Natural killer cell treated with Interleukin-12 subunit alpha and Interleukin-12 subunit beta and Interleukin-15 and Interleukin-18, amount 100 ng/mL, for 72 hours (primary cell): ENCODE measurements around the gene LIF. TPM values are rescaled to one million over a fixed set of nuclear protein-coding genes. Genes with fewer than 3 reads are reported as not detected.
A peak's percentile ranks its signal among the peaks of the same experiment; 100 is the strongest.
"Not testable (repeated sequence)": the region's sequence is repeated elsewhere in the genome, so short reads cannot be mapped to it uniquely, and the experiment has no call there.

Experiments used
- ATAC-seq, 2 donors: fragments of 150-1000 bp; cut with Tn5 transposase in 1 of 2; sonication (Bioruptor Pico), chemical (Tn5 transposase) in 1 of 2; 2 replicates each; pipeline ENCODE4 v1.10.0; 2021
- DNase-seq: peaks from one replicate; pipeline ENCODE4 v3.0.0; 2022; ENCODE audit warnings: low spot score
- H3K27ac Mint-ChIP-seq, 2 donors: 1 replicate in 1 of 2; 2 replicates in 1 of 2; pipeline ENCODE4 v1.8.0; 2022; ENCODE audit warnings: mixed read lengths in 2 of 2, mild to moderate bottlenecking in 1 of 2, moderate library complexity in 1 of 2
- H3K27me3 Mint-ChIP-seq, 2 donors: 1 replicate in 1 of 2; 2 replicates in 1 of 2; pipeline ENCODE4 v1.8.0; 2022; ENCODE audit warnings: mixed read lengths in 2 of 2
- H3K36me3 Mint-ChIP-seq: one replicate; pipeline ENCODE4 v1.8.0; 2022; ENCODE audit warnings: mixed read lengths
- H3K4me1 Mint-ChIP-seq, 2 donors: 1 replicate in 1 of 2; 2 replicates in 1 of 2; pipeline ENCODE4 v1.8.0; 2022; ENCODE audit warnings: low read depth in 2 of 2, mixed read lengths in 2 of 2, mild to moderate bottlenecking in 1 of 2
- H3K4me3 Mint-ChIP-seq: one replicate; pipeline ENCODE4 v1.8.0; 2022; ENCODE audit warnings: mixed read lengths
- H3K9me3 Mint-ChIP-seq: 2 replicates; pipeline ENCODE4 v1.8.0; 2022; ENCODE audit warnings: mixed read lengths
- total RNA-seq, 2 donors: library from RNA; stranded (reverse); gene quantifications; one replicate each; pipeline ENCODE4 v1.2.3, GENCODE V29; 2022

LIF gene
- total RNA-seq, 2 donors from 2014 or later, result 63.3 to 125 TPM

GRCh38 chr22:30204015-30204741, 42.4 kb downstream of the LIF start:
- no peaks in the 10 kb centered on the region for H3K36me3 Mint-ChIP-seq
- H3K4me1 Mint-ChIP-seq, result peaks cover 0 to 3% of the 10 kb centered on the region in 2 donors
- no peaks in the 10 kb centered on the region for H3K27me3 Mint-ChIP-seq
- H3K27ac Mint-ChIP-seq, result no peak overlapping the region
- H3K9me3 Mint-ChIP-seq, result no peaks in the 10 kb centered on the region
- H3K4me3 Mint-ChIP-seq, result no peak overlapping the region
- ATAC-seq (no peak), DNase-seq (no peak)

GRCh38 chr22:30202531-30203006, 44.0 kb downstream of the LIF start:
- no peak overlapping the region for H3K4me3 Mint-ChIP-seq
- no peaks in the 10 kb centered on the region for H3K36me3 Mint-ChIP-seq
- no peak for DNase-seq
- H3K9me3 Mint-ChIP-seq, result no peaks in the 10 kb centered on the region
- no peaks in the 10 kb centered on the region for H3K27me3 Mint-ChIP-seq
- H3K4me1 Mint-ChIP-seq, result peaks cover 7 to 9% of the 10 kb centered on the region in 2 donors
- H3K27ac Mint-ChIP-seq, result no peak overlapping the region
- ATAC-seq, result no peak

GRCh38 chr22:30201945-30202344, 44.6 kb downstream of the LIF start:
- Mint-ChIP-seq H3K27me3 (no peaks in the 10 kb centered on the region), H3K4me3 (no peak overlapping the region), H3K36me3 (no peaks in the 10 kb centered on the region), H3K9me3 (no peaks in the 10 kb centered on the region), H3K27ac (no peak overlapping the region), H3K4me1 (peaks cover 11 to 14% of the 10 kb centered on the region in 2 donors)
- DNase-seq (no peak), ATAC-seq (no peak)

- not testable (repeated sequence) for H3K9me3 Mint-ChIP-seq, H3K36me3 Mint-ChIP-seq, H3K4me3 Mint-ChIP-seq, ATAC-seq, H3K27me3 Mint-ChIP-seq, DNase-seq
- H3K4me1 Mint-ChIP-seq, result peaks cover 22% of the 10 kb centered on the region in 2 donors
- H3K27ac Mint-ChIP-seq, result peak overlapping the region in 1 of 2 donors; percentile 45
These were observed 45.7 kb downstream of the LIF start for GRCh38 chr22:30200905-30201304.

GRCh38 chr22:30198921-30199320, 47.6 kb downstream of the LIF start:
- Mint-ChIP-seq H3K27ac (peak overlapping the region; percentile 67 to 89), H3K9me3 (no peaks in the 10 kb centered on the region), H3K36me3 (no peaks in the 10 kb centered on the region), H3K4me1 (peaks cover 37 to 38% of the 10 kb centered on the region in 2 donors), H3K27me3 (no peaks in the 10 kb centered on the region), H3K4me3 (peak overlapping the region; percentile 47)
- ATAC-seq (no peak), DNase-seq (no peak)

- ATAC-seq (no peak), DNase-seq (no peak)
- Mint-ChIP-seq H3K9me3 (no peaks in the 10 kb centered on the region), H3K4me3 (peak overlapping the region; percentile 47), H3K4me1 (peaks cover 43 to 44% of the 10 kb centered on the region in 2 donors), H3K36me3 (no peaks in the 10 kb centered on the region), H3K27ac (peak overlapping the region; percentile 67 to 89), H3K27me3 (no peaks in the 10 kb centered on the region)
These were observed 48.3 kb downstream of the LIF start for GRCh38 chr22:30198152-30198825.

- Mint-ChIP-seq H3K27me3 (no peaks in the 10 kb centered on the region), H3K36me3 (no peaks in the 10 kb centered on the region), H3K4me3 (no peak overlapping the region), H3K9me3 (no peaks in the 10 kb centered on the region), H3K27ac (peak overlapping the region; percentile 86 to 97), H3K4me1 (peaks cover 52 to 53% of the 10 kb centered on the region in 2 donors)
- no peak for ATAC-seq
- DNase-seq, result no peak
These were observed 49.2 kb downstream of the LIF start for GRCh38 chr22:30197389-30197788.

GRCh38 chr22:30196880-30197336, 49.7 kb downstream of the LIF start:
- H3K36me3 Mint-ChIP-seq, result no peaks in the 10 kb centered on the region
- peaks cover 56 to 57% of the 10 kb centered on the region in 2 donors for H3K4me1 Mint-ChIP-seq
- H3K27me3 Mint-ChIP-seq, result no peaks in the 10 kb centered on the region
- DNase-seq (no peak), ATAC-seq (no peak)
- peak overlapping the region; percentile 65 for H3K4me3 Mint-ChIP-seq
- H3K9me3 Mint-ChIP-seq, result no peaks in the 10 kb centered on the region
- peak overlapping the region; percentile 86 to 97 for H3K27ac Mint-ChIP-seq

GRCh38 chr22:30196141-30196879, 50.2 kb downstream of the LIF start:
- no peaks in the 10 kb centered on the region for H3K27me3 Mint-ChIP-seq
- peaks cover 57 to 59% of the 10 kb centered on the region in 2 donors for H3K4me1 Mint-ChIP-seq
- H3K4me3 Mint-ChIP-seq, result peak overlapping the region; percentile 65
- peak overlapping the region; percentile 86 to 97 for H3K27ac Mint-ChIP-seq
- peak; percentile 93 to 96 for ATAC-seq
- peak; percentile 89 for DNase-seq
- H3K9me3 Mint-ChIP-seq, result no peaks in the 10 kb centered on the region
- no peaks in the 10 kb centered on the region for H3K36me3 Mint-ChIP-seq

GRCh38 chr22:30195245-30196140, 51.1 kb downstream of the LIF start:
- DNase-seq, result no peak
- peak overlapping the region; percentile 65 for H3K4me3 Mint-ChIP-seq

GRCh38 chr22:30193031-30193775, 53.4 kb downstream of the LIF start:
- ATAC-seq (no peak), DNase-seq (no peak)
- Mint-ChIP-seq H3K4me3 (peak overlapping the region; percentile 49), H3K36me3 (no peaks in the 10 kb centered on the region), H3K9me3 (no peaks in the 10 kb centered on the region), H3K27ac (peak overlapping the region; percentile 86 to 97), H3K4me1 (peaks cover 58 to 66% of the 10 kb centered on the region in 2 donors), H3K27me3 (peaks cover 0 to 3% of the 10 kb centered on the region in 2 donors)

More at GRCh38 chr22:30195245-30196140, 51.1 kb downstream of the LIF start:
- Mint-ChIP-seq H3K27ac (peak overlapping the region; percentile 86 to 97), H3K27me3 (peaks cover 0 to 3% of the 10 kb centered on the region in 2 donors), H3K36me3 (no peaks in the 10 kb centered on the region), H3K4me1 (peaks cover 64 to 65% of the 10 kb centered on the region in 2 donors), H3K9me3 (no peaks in the 10 kb centered on the region)
- ATAC-seq, result peak in 1 of 2 donors; percentile 29

GRCh38 chr22:30192427-30192826, 54.1 kb downstream of the LIF start:
- peak overlapping the region; percentile 86 to 97 for H3K27ac Mint-ChIP-seq
- no peaks in the 10 kb centered on the region for H3K36me3 Mint-ChIP-seq
- H3K4me1 Mint-ChIP-seq, result peaks cover 60 to 64% of the 10 kb centered on the region in 2 donors
- ATAC-seq, result no peak
- no peak for DNase-seq
- no peaks in the 10 kb centered on the region for H3K9me3 Mint-ChIP-seq
- H3K27me3 Mint-ChIP-seq, result peaks cover 0 to 3% of the 10 kb centered on the region in 2 donors
- peak overlapping the region; percentile 49 for H3K4me3 Mint-ChIP-seq
